ENCODE data around the gene BCR. TPM values are rescaled to one million over a fixed set of nuclear protein-coding genes. Genes with fewer than 3 reads are reported as not detected.

The BCR gene
- total RNA-seq, 1 experiment from 2014 or later: 77.0 TPM

GRCh38 chr22:23258826-23259170 is 78.5 kb downstream of the BCR start:
- DNase-seq: no peak
- Histone ChIP-seq H4K20me1 (ENCODE audit: control insufficient read depth, insufficient read depth, insufficient read length) (no peaks in the 10 kb centered on the region), H3K18ac (ENCODE audit: insufficient read length, low read depth, low read length) (no peak overlapping the region), H3T11ph (ENCODE audit: low read length) (no peak overlapping the region), H2BK12ac (ENCODE audit: insufficient read length, low read depth, low read length) (no peak overlapping the region), H3K27me3 (ENCODE audit: insufficient read depth, low read length) (no peaks in the 10 kb centered on the region), H3K79me2 (ENCODE audit: insufficient read depth, low read length) (no peaks in the 10 kb centered on the region; the same call in 1 of the 2 replicates), H2AK5ac (ENCODE audit: insufficient read length, low read length) (no peak overlapping the region), H3K4me2 (ENCODE audit: insufficient read depth, insufficient read length, low read length) (no peak overlapping the region), H3K79me1 (ENCODE audit: insufficient read depth, low read depth, low read length, poor library complexity, severe bottlenecking) (no peaks in the 10 kb centered on the region), H3K56ac (ENCODE audit: insufficient read length, low read depth, low read length) (no peak overlapping the region), H3K14ac (ENCODE audit: insufficient read depth, low read length) (no peak overlapping the region), H2AFZ (ENCODE audit: low read length) (no peak overlapping the region), H2BK5ac (ENCODE audit: insufficient read length, low read length) (no peak overlapping the region), H4K8ac (replicated peaks; ENCODE audit: insufficient read length, low read depth, low read length) (no peak overlapping the region), H3K27ac (ENCODE audit: insufficient read length, low read depth, low read length) (no peak overlapping the region), H2BK20ac (ENCODE audit: low read depth, low read length, poor library complexity, severe bottlenecking) (no peak overlapping the region), H2BK15ac (ENCODE audit: low read depth, low read length) (no peak overlapping the region), H3K4ac (ENCODE audit: low read depth, low read length) (no peak overlapping the region), H4K5ac (ENCODE audit: insufficient read length, low read depth, low read length) (no peak overlapping the region), H2BK120ac (ENCODE audit: low read depth, low read length, poor library complexity, severe bottlenecking) (no peak overlapping the region), H3K4me1 (ENCODE audit: insufficient read depth, low read length) (no peaks in the 10 kb centered on the region; the same call in 1 of the 2 replicates), H3K9me3 (ENCODE audit: control insufficient read depth, low read depth, low read length) (no peaks in the 10 kb centered on the region), H3K23ac (ENCODE audit: insufficient read length, low read depth, low read length) (no peak overlapping the region), H3K23me2 (ENCODE audit: insufficient read length, low read depth, low read length, poor library complexity, severe bottlenecking) (no peaks in the 10 kb centered on the region), H3K9ac (ENCODE audit: extremely low read depth, insufficient read length, low read length) (no peak overlapping the region), H4K91ac (ENCODE audit: insufficient read length, low read depth, low read length) (no peak overlapping the region)
- no peak overlapping the region for H3K4me3 Mint-ChIP-seq
- H3K27ac Mint-ChIP-seq: peak overlapping the region in 2 of 3 experiments; percentile 36 to 57; a peak in 2 of 7 replicates
- peaks cover 23 to 62% (median 60%) of the 10 kb centered on the region in 3 experiments for H3K36me3 Mint-ChIP-seq (ENCODE audit: insufficient read depth in 1 of 3, low read depth in 3 of 3)
- H3K27me3 Mint-ChIP-seq (ENCODE audit: low read depth): no peaks in the 10 kb centered on the region; the same call in 1 of the 2 replicates
- no CpG with 5 or more reads among the region's 11 CpGs for WGBS (ENCODE audit: extremely low coverage, insufficient read length, low lambda C conversion rate)
- no peaks in the 10 kb centered on the region for H3K9me3 Mint-ChIP-seq
- no peak for TF ChIP-seq CTCF (conservative IDR thresholded peaks at IDR 0.05)
- H3K4me1 Mint-ChIP-seq: peaks cover 14 to 32% of the 10 kb centered on the region in 2 experiments
